H1 (cell line): ENCODE data around the gene BARHL1.

Source experiments
- GABPA ChIP-seq: IDR thresholded peaks from 2 replicates; pipeline ENCODE4 v1.6.1; 2011; ENCODE audit warnings: mild to moderate bottlenecking, low read length, moderate library complexity, borderline replicate concordance; ENCODE audit not compliant: insufficient read depth
- POLR2A ChIP-seq, 2 experiments: IDR thresholded peaks; 1 replicate in 1 of 2; 2 replicates in 1 of 2; pipeline ENCODE4 v1.6.1; 2011; ENCODE audit warnings: low read depth in 2 of 2, low read length in 2 of 2, mild to moderate bottlenecking in 2 of 2; ENCODE audit errors: control extremely low read depth in 1 of 2
- SRF ChIP-seq: IDR thresholded peaks from 2 replicates; pipeline ENCODE4 v1.6.1; 2011; ENCODE audit warnings: mild to moderate bottlenecking, low read depth, low read length, moderate library complexity
- TF ChIP-seq, protein P1 (sequence below), 3 experiments: IDR thresholded peaks; 1 replicate in 2 of 3; 2 replicates in 1 of 3; pipeline versions ENCODE4 v1.5.1 to v1.6.1; 2011; ENCODE audit warnings: low read length in 3 of 3, mild to moderate bottlenecking in 3 of 3, inconsistent platforms in 2 of 3, low read depth in 1 of 3, moderate library complexity in 1 of 3; ENCODE audit not compliant: insufficient read depth in 1 of 3; ENCODE audit errors: control extremely low read depth in 1 of 3
- TF ChIP-seq, protein P2 (sequence below): IDR thresholded peaks from 2 replicates; pipeline ENCODE4 v1.6.1; 2011; ENCODE audit warnings: low read depth, mild to moderate bottlenecking, low read length; ENCODE audit not compliant: insufficient read depth

DNA sequence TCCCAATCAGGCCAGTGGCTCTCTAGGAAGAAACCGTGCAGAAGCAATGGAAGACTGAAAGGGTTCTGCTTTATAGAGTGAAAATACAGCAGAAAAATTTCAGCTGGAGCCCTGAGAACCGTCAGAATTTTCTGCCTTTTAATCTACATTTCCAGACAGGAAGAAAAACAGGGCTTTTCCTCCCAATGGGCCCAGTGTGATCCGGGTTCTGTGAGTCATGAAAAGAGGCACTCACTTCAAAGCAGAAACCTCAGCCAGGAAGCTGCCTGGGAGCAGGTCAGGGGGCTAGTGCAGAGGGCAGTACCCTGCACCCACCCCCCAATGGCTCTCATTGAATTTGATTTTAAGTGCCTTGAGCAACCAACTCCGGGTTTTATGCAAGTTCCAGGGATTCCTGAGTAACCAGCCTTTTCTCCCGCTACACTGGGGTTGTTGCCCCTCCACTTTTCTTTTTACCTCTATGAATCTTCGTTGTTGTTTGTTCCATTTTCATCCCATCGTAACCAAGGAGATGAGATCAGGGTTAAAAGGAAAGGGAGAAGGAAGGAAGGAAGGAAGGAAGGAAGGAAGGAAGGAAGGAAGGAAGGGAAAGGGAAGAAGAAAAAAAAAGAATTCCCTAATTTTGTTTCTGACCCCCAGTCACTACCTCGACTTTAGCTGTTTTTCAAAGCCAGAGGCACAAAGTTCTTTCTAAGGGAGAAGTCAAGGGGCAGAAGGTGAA is 1.3 kb downstream of the BARHL1 start:
- TF ChIP-seq, protein P1, sequence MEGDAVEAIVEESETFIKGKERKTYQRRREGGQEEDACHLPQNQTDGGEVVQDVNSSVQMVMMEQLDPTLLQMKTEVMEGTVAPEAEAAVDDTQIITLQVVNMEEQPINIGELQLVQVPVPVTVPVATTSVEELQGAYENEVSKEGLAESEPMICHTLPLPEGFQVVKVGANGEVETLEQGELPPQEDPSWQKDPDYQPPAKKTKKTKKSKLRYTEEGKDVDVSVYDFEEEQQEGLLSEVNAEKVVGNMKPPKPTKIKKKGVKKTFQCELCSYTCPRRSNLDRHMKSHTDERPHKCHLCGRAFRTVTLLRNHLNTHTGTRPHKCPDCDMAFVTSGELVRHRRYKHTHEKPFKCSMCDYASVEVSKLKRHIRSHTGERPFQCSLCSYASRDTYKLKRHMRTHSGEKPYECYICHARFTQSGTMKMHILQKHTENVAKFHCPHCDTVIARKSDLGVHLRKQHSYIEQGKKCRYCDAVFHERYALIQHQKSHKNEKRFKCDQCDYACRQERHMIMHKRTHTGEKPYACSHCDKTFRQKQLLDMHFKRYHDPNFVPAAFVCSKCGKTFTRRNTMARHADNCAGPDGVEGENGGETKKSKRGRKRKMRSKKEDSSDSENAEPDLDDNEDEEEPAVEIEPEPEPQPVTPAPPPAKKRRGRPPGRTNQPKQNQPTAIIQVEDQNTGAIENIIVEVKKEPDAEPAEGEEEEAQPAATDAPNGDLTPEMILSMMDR (IDR thresholded peaks at IDR 0.05; ENCODE audit: control extremely low read depth in 1 of 3, insufficient read depth in 1 of 3, low read depth in 1 of 3, low read length in 3 of 3), result no peak
- TF ChIP-seq POLR2A (IDR thresholded peaks at IDR 0.05; ENCODE audit: control extremely low read depth in 1 of 2, low read depth in 2 of 2, low read length in 2 of 2) (no peak), GABPA (no peak), SRF (no peak)
- TF ChIP-seq, protein P2, sequence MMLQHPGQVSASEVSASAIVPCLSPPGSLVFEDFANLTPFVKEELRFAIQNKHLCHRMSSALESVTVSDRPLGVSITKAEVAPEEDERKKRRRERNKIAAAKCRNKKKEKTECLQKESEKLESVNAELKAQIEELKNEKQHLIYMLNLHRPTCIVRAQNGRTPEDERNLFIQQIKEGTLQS, result no peak
